Neutrophil (primary cell): ENCODE results near the gene GNA12.

Experiments
- H3K27ac ChIP-seq: fragments of 200-600 bp; sonication (generic); 2 replicates; pipeline ENCODE4 v1.5.1; 2016; ENCODE audit warnings: mild to moderate bottlenecking, moderate library complexity
- H3K27me3 ChIP-seq: fragments of 200-600 bp; sonication (generic); 2 replicates; pipeline ENCODE4 v1.6.0; 2016; ENCODE audit warnings: mild to moderate bottlenecking
- H3K36me3 ChIP-seq: fragments of 200-600 bp; sonication (generic); 2 replicates; pipeline ENCODE4 v1.5.1; 2017
- H3K4me1 ChIP-seq, 2 experiments: fragments of 200-600 bp in 1 of 2; sonication (generic) in 1 of 2; 1 replicate in 1 of 2; 2 replicates in 1 of 2; pipeline versions ENCODE4 v1.5.1 to v1.6.1; 2013 to 2016; ENCODE audit warnings: low read depth in 1 of 2, low read length in 1 of 2, mild to moderate bottlenecking in 1 of 2, moderate library complexity in 1 of 2; ENCODE audit not compliant: control insufficient read depth in 1 of 2, insufficient read depth in 1 of 2
- H3K4me3 ChIP-seq, 2 experiments: fragments of 200-600 bp in 1 of 2; sonication (generic) in 1 of 2; 1 replicate in 1 of 2; 2 replicates in 1 of 2; pipeline ENCODE4 v1.5.1; 2013 to 2016; ENCODE audit warnings: low read depth in 1 of 2, low read length in 1 of 2, mild to moderate bottlenecking in 1 of 2, moderate library complexity in 1 of 2
- H3K9me3 ChIP-seq: fragments of 200-600 bp; sonication (generic); 2 replicates; pipeline ENCODE4 v1.5.1; 2016
- CTCF ChIP-seq: fragments of 200-600 bp; sonication (generic); IDR thresholded peaks from 2 replicates; pipeline ENCODE4 v1.5.1; 2016; ENCODE audit warnings: antibody characterized with exemption

Gene GNA12

GRCh38 chr7:2715341-2716231 is 128.5 kb downstream of the GNA12 start:
- Histone ChIP-seq H3K4me1 (peaks cover 0 to 2% of the 10 kb centered on the region in 2 experiments), H3K36me3 (no peaks in the 10 kb centered on the region), H3K9me3 (no peaks in the 10 kb centered on the region), H3K27ac (no peak overlapping the region), H3K4me3 (no peak overlapping the region), H3K27me3 (peaks cover 57% of the 10 kb centered on the region)
- TF ChIP-seq CTCF: no peak

GRCh38 chr7:2714636-2715035 is 129.5 kb downstream of the GNA12 start:
- H3K27ac ChIP-seq: no peak overlapping the region
- H3K4me3 ChIP-seq: no peak overlapping the region
- H3K4me1 ChIP-seq: peaks cover 2 to 4% of the 10 kb centered on the region in 2 experiments
- H3K27me3 ChIP-seq: peaks cover 66% of the 10 kb centered on the region
- H3K9me3 ChIP-seq: no peaks in the 10 kb centered on the region
- H3K36me3 ChIP-seq: no peaks in the 10 kb centered on the region
- no peak for TF ChIP-seq CTCF

GRCh38 chr7:2713978-2714377 is 130.1 kb downstream of the GNA12 start:
- no peak for TF ChIP-seq CTCF
- Histone ChIP-seq H3K4me3 (no peak overlapping the region), H3K9me3 (no peaks in the 10 kb centered on the region), H3K27ac (no peak overlapping the region), H3K36me3 (no peaks in the 10 kb centered on the region), H3K4me1 (peaks cover 2 to 6% of the 10 kb centered on the region in 2 experiments), H3K27me3 (peaks cover 69% of the 10 kb centered on the region)

- Histone ChIP-seq H3K27me3 (peaks cover 69% of the 10 kb centered on the region), H3K4me1 (peaks cover 2 to 6% of the 10 kb centered on the region in 2 experiments), H3K9me3 (no peaks in the 10 kb centered on the region), H3K4me3 (no peak overlapping the region), H3K36me3 (no peaks in the 10 kb centered on the region), H3K27ac (no peak overlapping the region)
- no peak for TF ChIP-seq CTCF
Observed at GRCh38 chr7:2713370-2713769, 130.7 kb downstream of the GNA12 start.

- H3K4me1 ChIP-seq: peaks cover 2 to 6% of the 10 kb centered on the region in 2 experiments
- no peak overlapping the region for H3K27ac ChIP-seq
- H3K4me3 ChIP-seq: no peak overlapping the region
- no peaks in the 10 kb centered on the region for H3K36me3 ChIP-seq
- TF ChIP-seq CTCF: no peak
- peaks cover 58% of the 10 kb centered on the region for H3K27me3 ChIP-seq
- no peaks in the 10 kb centered on the region for H3K9me3 ChIP-seq
Observed at GRCh38 chr7:2711895-2712675, 132.0 kb downstream of the GNA12 start.
